ENCODE data around the gene DIPK1A.

- TF ChIP-seq POLR2A (IDR thresholded peaks at IDR 0.05; ENCODE audit: low read depth, low read length) (no peak), POLR2AphosphoS5 (IDR thresholded peaks at IDR 0.05; ENCODE audit: low read depth, low read length) (no peak), PAX5 (IDR thresholded peaks at IDR 0.05; ENCODE audit: insufficient read depth, low read length, severe bottlenecking) (no peak), TAF1 (IDR thresholded peaks at IDR 0.05; ENCODE audit: low read depth, low read length) (no peak), SPI1 (IDR thresholded peaks at IDR 0.05; ENCODE audit: low read depth, low read length) (no peak), POU2F2 (IDR thresholded peaks at IDR 0.05; ENCODE audit: low read depth, low read length) (no peak)
These were observed 37.6 kb upstream of the DIPK1A start for GRCh38 chr1:92998821-92999220.
